Raji (cell line): ENCODE data around the gene FNDC1.

Experiments used
- POLR2A ChIP-seq: IDR thresholded peaks from 2 replicates; pipeline ENCODE4 v1.6.1; 2011; ENCODE audit warnings: low read depth, low read length, control low read depth; ENCODE audit not compliant: insufficient read depth

Gene FNDC1

GRCh38 chr6:159302594-159302992, 133.4 kb downstream of the FNDC1 start:
- TF ChIP-seq POLR2A = no peak

DNA sequence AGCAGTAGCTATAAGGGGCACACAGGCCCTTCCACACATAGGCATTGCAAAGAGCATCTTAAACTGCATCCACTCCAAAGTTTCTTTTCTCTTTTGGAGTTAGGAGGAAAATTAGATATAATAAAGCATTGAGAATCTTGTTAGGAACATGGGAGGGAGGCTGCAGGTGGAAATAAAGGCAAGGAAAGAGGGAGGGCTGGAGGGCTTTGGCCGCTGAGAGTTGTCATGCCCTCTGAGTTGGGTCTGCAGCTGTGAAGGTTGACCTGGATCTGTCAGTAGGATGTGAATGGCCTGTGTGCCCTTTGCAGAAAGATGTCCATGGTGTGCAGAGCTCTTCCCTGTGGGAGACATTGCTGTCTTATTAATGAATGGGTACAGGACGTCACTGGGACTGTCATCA, 134.0 kb downstream of the FNDC1 start:
- TF ChIP-seq POLR2A = no peak

GRCh38 chr6:159303784-159304183, 134.6 kb downstream of the FNDC1 start:
- no peak for TF ChIP-seq POLR2A

DNA sequence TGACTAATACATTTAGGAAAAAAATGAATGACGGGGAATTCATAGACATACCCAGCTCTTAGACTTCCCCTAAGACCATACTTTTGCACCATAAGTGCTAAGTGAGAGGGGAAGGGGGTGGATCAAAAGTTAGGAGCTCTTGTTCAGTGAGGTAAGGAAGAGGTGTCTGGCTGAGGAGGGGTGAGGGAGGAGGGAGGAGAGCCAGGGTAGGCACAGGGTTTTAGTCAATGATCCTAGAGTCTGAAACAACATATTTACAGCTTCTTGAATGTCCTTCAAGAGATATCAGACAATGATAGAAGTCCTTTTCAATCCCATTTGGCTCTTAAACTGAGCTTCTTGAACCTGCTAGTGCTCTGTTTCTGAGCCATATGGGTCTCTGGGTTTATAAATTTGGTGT, 135.4 kb downstream of the FNDC1 start:
- no peak for TF ChIP-seq POLR2A

GRCh38 chr6:159305159-159305558, 136.0 kb downstream of the FNDC1 start:
- TF ChIP-seq POLR2A = no peak

- no peak for TF ChIP-seq POLR2A
Measured at GRCh38 chr6:159305804-159306537, 136.8 kb downstream of the FNDC1 start.

DNA sequence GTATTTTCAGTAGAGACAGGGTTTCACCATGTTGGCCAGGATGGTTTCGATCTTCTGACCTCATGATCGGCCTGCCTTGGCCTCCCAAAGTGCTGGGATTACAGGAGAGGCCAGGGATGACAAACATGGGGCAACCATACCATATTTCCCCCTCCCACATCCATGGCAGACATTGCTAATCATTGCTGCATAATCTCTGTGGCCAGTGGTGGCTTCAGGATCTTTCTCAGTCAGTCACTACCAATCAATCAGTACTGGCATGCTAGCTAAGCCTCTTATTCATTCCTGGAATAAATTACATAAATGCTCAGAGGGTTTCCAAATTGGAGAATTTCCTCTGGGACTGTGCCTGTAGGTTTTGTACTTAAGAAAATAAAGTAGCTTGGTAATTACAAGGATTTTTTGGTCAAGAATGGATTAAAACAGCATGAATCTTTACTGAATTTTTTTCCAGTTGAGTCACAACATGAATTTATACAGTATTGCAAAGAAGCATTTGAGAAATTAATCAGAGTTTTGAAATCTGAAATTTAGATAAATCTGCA, 138.1 kb downstream of the FNDC1 start:
- TF ChIP-seq POLR2A = no peak

DNA sequence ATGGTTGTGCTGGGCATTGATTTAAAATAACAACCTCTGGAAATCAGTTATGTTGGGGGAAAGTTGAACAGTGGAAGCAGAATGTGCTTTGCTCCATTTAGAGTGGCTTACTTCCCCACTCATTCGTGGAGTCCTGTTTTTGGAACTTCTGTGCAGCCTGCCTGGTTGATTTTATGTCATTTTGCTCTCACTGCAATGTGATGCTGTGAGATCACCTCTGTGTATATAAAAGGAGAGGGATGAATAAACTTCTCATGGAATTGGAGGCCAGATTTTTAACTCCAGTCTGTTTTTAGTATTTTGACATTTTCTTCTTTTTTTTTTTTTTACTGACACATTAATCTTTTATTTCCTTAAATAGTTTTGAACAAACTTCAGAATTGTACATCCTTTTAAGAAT, 139.0 kb downstream of the FNDC1 start:
- TF ChIP-seq POLR2A = no peak

DNA sequence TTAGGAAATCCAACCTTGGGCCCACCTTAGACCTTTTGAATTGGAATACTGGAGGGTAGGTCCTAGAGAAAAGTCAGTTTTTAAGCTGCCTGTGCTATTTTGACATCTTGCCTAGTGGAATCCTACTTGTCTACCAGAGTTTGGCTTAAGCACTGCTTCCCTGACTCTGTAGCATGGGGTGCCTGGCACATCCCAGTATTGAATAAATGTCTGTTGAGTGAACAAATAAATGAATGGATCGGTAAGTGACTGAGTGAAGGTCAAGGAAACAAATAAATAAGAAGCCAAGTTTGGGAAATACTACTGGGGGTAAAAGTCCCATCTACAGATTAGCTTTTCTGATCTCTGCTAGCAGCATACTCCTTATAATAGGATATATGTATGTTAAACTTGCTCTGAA, 140.5 kb downstream of the FNDC1 start:
- TF ChIP-seq POLR2A = no peak

DNA sequence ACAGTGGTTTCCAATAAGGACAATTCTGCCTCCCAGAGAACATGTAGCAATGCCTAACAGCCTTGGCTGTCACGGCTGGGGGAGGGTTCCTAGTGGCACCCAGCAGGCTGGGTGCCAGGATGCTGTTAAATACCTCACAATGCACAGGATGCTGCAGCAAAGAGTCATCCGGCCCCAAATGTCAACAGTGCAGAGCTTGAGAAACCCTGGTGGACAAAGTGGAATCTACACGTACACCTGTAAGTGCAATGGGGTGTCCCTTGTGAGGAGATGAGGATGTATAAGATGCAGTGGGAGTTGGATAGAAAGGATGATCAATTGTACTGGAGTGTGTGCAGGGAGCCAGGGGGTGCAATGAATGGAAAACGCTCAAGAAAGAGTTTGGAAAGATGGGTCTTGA, 142.4 kb downstream of the FNDC1 start:
- TF ChIP-seq POLR2A = no peak

DNA sequence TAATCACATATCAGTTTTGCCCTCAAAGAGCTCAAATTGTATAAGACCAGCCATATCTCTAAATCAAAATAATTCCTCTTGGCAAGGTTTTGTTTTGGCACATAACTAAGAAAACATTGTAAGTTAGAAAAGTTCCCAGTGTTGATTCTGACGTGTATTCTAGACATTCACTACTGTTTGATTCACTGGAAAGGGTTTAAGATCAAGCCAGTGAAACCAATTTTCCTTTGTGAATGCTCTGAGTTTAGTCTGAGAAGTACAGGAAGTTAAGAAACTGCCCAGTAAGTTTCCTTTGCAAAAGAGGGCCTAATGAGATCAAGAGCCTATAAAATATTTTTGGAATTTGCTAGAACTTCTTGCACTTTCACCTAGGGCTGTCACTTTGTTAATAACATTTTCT, 143.0 kb downstream of the FNDC1 start:
- TF ChIP-seq POLR2A = no peak

GRCh38 chr6:159313018-159313417, 143.8 kb downstream of the FNDC1 start:
- TF ChIP-seq POLR2A = no peak

GRCh38 chr6:159315562-159315961, 146.4 kb downstream of the FNDC1 start:
- TF ChIP-seq POLR2A = no peak

GRCh38 chr6:159317430-159317829, 148.2 kb downstream of the FNDC1 start:
- no peak for TF ChIP-seq POLR2A

DNA sequence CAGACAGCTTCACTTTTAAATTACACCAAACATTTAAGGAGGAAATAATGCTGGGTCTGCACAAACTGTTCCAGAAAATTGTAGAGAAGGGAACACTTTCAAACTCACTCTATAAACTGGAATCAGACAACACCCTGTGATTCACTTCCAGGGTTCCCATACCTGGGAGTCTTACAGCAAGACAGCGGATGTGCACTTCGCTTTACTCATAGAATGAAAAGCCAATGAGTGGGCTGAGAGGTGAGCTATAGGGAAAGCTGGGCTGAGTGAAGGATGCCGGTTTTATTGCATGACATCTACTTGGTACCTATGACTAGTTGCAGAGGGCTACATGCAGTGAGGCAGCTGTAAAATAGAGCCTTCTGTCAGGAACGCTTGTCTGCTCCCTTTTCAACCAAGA, 152.1 kb downstream of the FNDC1 start:
- no peak for TF ChIP-seq POLR2A
